MM.1S (cell line): Measurements from ENCODE around the gene SNCAIP.

ENCODE experiments used
- EZH2 ChIP-seq: fragments of 300-600 bp; sonication (generic); optimal IDR thresholded peaks from 2 replicates; pipeline ENCODE3; 2017; ENCODE audit warnings: low read depth, mild to moderate bottlenecking, antibody characterized with exemption, low read length, mixed read lengths
- TF ChIP-seq, protein P1 (sequence below): fragments of 300-600 bp; sonication (generic); IDR thresholded peaks from 2 replicates; pipeline ENCODE4 v1.5.1; 2016; ENCODE audit warnings: antibody characterized with exemption, low read length, mixed read lengths

DNA sequence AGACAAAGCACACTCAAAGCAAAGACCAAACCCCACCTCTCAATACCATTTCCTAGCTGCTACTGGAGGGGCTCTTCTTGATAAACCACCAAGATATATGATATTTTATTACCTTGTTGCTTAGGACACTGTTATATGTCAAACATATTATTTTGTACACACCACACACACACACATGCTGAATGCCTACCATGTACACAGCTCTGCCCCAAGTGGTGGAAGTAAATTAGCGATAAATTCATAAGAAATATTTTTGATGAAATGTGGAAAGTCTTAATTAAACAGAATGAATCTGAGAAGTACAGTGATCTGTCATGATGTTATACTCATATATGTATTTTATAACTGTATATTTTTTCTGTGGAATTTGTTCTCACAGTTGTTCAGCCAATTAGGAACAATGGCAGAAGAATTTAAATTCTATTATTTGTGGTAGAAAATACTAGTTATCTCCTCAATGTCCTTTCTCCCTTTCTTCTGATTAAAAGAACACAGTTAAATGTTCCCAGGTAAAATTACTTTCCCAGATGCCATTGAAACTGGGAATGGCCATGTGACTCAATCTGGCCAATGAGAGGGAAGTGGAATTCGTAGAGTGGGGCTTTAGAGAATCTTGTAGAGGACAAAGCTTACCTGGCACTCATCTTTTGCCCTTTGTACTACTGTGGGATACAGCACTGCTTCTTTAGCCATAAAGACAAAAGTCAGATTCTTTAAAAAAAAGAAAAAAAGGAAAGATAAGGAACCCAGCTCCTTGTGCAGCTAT, 156.5 kb downstream of the SNCAIP start:
- TF ChIP-seq, protein P1, sequence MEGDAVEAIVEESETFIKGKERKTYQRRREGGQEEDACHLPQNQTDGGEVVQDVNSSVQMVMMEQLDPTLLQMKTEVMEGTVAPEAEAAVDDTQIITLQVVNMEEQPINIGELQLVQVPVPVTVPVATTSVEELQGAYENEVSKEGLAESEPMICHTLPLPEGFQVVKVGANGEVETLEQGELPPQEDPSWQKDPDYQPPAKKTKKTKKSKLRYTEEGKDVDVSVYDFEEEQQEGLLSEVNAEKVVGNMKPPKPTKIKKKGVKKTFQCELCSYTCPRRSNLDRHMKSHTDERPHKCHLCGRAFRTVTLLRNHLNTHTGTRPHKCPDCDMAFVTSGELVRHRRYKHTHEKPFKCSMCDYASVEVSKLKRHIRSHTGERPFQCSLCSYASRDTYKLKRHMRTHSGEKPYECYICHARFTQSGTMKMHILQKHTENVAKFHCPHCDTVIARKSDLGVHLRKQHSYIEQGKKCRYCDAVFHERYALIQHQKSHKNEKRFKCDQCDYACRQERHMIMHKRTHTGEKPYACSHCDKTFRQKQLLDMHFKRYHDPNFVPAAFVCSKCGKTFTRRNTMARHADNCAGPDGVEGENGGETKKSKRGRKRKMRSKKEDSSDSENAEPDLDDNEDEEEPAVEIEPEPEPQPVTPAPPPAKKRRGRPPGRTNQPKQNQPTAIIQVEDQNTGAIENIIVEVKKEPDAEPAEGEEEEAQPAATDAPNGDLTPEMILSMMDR: peak; percentile 10
- TF ChIP-seq EZH2: no peak
